GM12878 (cell line): ENCODE measurements around the gene PGAP6. TPM values are rescaled to one million over a fixed set of nuclear protein-coding genes. Genes with fewer than 3 reads are reported as not detected.

Source experiments
- BMI1 ChIP-seq: fragments of 450-650 bp; IDR thresholded peaks from 2 replicates; pipeline ENCODE4 v1.6.1; 2016; ENCODE audit warnings: mild to moderate bottlenecking, moderate library complexity, borderline replicate concordance
- BRCA1 ChIP-seq: IDR thresholded peaks from 2 replicates; pipeline ENCODE4 v1.6.1; 2011; ENCODE audit warnings: low read depth, low read length, improper control_type of control experiment
- CEBPB ChIP-seq, 2 experiments: fragments of 150-350 bp in 1 of 2; IDR thresholded peaks; 2 replicates each; pipeline ENCODE4 v1.6.1; 2012 to 2014; ENCODE audit warnings: low read depth in 2 of 2, low read length in 2 of 2, borderline replicate concordance in 1 of 2, inconsistent platforms in 1 of 2
- CEBPZ ChIP-seq: fragments of 150-350 bp; IDR thresholded peaks from 2 replicates; pipeline ENCODE4 v1.6.1; 2016; ENCODE audit warnings: low read depth, low read length
- CREB1 ChIP-seq: IDR thresholded peaks from 2 replicates; pipeline ENCODE4 v1.6.1; 2012; ENCODE audit warnings: low read depth, mild to moderate bottlenecking, inconsistent platforms
- FOXK2 ChIP-seq: fragments of 450-650 bp; IDR thresholded peaks from 2 replicates; pipeline ENCODE4 v1.6.1; 2017; ENCODE audit warnings: mild to moderate bottlenecking, moderate library complexity
- HDGF ChIP-seq: fragments of 450-650 bp; IDR thresholded peaks from 2 replicates; pipeline ENCODE4 v1.6.1; 2016; ENCODE audit warnings: antibody characterized with exemption
- KAT2A ChIP-seq: conservative IDR thresholded peaks from 2 replicates; pipeline ENCODE4 v1.6.1; 2011; ENCODE audit warnings: low read depth, low read length; ENCODE audit not compliant: control insufficient read depth
- NFXL1 ChIP-seq: fragments of 450-650 bp; IDR thresholded peaks from 2 replicates; pipeline ENCODE4 v1.6.1; 2017; ENCODE audit warnings: antibody characterized with exemption, mild to moderate bottlenecking, borderline replicate concordance
- NFYA ChIP-seq: IDR thresholded peaks from 2 replicates; pipeline ENCODE4 v1.6.1; 2011; ENCODE audit warnings: low read depth, mild to moderate bottlenecking, low read length, improper control_type of control experiment, borderline replicate concordance
- NR2F1 ChIP-seq: fragments of 450-650 bp; conservative IDR thresholded peaks from 2 replicates; pipeline ENCODE4 v1.6.1; 2017; ENCODE audit warnings: mild to moderate bottlenecking
- PAX5 ChIP-seq: IDR thresholded peaks from 2 replicates; pipeline ENCODE4 v1.6.1; 2011; ENCODE audit warnings: low read depth, low read length, borderline replicate concordance
- REST ChIP-seq: IDR thresholded peaks from 2 replicates; pipeline ENCODE4 v1.6.1; 2012; ENCODE audit warnings: mild to moderate bottlenecking, low read depth, low read length
- SMAD5 ChIP-seq: IDR thresholded peaks from 2 replicates; pipeline ENCODE4 v1.6.1; 2016; ENCODE audit warnings: antibody characterized with exemption, low read depth
- SMARCA5 ChIP-seq: fragments of 450-650 bp; IDR thresholded peaks from 2 replicates; pipeline ENCODE4 v1.6.1; 2017; ENCODE audit warnings: mild to moderate bottlenecking
- STAT3 ChIP-seq: IDR thresholded peaks from 2 replicates; pipeline ENCODE4 v1.6.1; 2011; ENCODE audit warnings: low read depth, low read length, improper control_type of control experiment
- TBL1XR1 ChIP-seq: IDR thresholded peaks from 2 replicates; pipeline ENCODE4 v1.6.1; 2012; ENCODE audit warnings: low read depth, low read length, improper control_type of control experiment
- YBX1 ChIP-seq: fragments of 450-650 bp; IDR thresholded peaks from 2 replicates; pipeline ENCODE4 v1.6.1; 2016; ENCODE audit warnings: antibody characterized with exemption
- ZSCAN29 ChIP-seq: fragments of 450-650 bp; IDR thresholded peaks from 2 replicates; pipeline ENCODE4 v1.6.1; 2017; ENCODE audit warnings: mild to moderate bottlenecking, moderate library complexity
- polyA plus RNA-seq, 11 experiments: library from polyadenylated mRNA; depleted of rRNA in 4 of 11; unstranded in 6 of 11; stranded (reverse) in 5 of 11; fragments of >200 nt; fragmentation: Nextera tagmentation in 4 of 11; fragmentation: Illumina TruSeq in 1 of 11; extraction: Ambion mirVana in 4 of 11; extraction: Trizol in 1 of 11; gene quantifications; 1 replicate in 1 of 11; 2 replicates in 10 of 11; pipeline versions ENCODE4 v1.2.1 to v1.2.3, GENCODE V29; 2011 to 2016; ENCODE audit warnings: inconsistent platforms in 2 of 11, missing spikeins in 2 of 11, low read depth in 1 of 11
- total RNA-seq, 4 experiments: library from RNA; depleted of rRNA in 3 of 4; stranded (reverse); fragments of >200 nt in 3 of 4; fragmentation: Illumina TruSeq in 1 of 4; extraction: Trizol in 1 of 4; gene quantifications; 2 replicates each; pipeline versions ENCODE4 v1.2.1 to v1.2.3, GENCODE V29; 2013 to 2021
- TF ChIP-seq, protein P1 (sequence below): fragments of 150-350 bp; IDR thresholded peaks from 2 replicates; pipeline ENCODE4 v1.6.1; 2014; ENCODE audit warnings: mild to moderate bottlenecking, low read depth, low read length
- TF ChIP-seq, protein P2 (sequence below): IDR thresholded peaks from 2 replicates; pipeline ENCODE4 v1.6.1; 2012; ENCODE audit warnings: low read depth, low read length, improper control_type of control experiment

The PGAP6 gene
- total and polyA plus RNA-seq, 10 of the 15 experiments (the other 5 are each of a cell fraction or from before 2014, with no cell fraction given): 0.76 to 48.8 (median 18.4) TPM

- peak; percentile 94 for TF ChIP-seq SMARCA5
- no peak for TF ChIP-seq FOXK2
- TF ChIP-seq, protein P1, sequence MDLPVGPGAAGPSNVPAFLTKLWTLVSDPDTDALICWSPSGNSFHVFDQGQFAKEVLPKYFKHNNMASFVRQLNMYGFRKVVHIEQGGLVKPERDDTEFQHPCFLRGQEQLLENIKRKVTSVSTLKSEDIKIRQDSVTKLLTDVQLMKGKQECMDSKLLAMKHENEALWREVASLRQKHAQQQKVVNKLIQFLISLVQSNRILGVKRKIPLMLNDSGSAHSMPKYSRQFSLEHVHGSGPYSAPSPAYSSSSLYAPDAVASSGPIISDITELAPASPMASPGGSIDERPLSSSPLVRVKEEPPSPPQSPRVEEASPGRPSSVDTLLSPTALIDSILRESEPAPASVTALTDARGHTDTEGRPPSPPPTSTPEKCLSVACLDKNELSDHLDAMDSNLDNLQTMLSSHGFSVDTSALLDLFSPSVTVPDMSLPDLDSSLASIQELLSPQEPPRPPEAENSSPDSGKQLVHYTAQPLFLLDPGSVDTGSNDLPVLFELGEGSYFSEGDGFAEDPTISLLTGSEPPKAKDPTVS: no peak
- TF ChIP-seq, protein P2, sequence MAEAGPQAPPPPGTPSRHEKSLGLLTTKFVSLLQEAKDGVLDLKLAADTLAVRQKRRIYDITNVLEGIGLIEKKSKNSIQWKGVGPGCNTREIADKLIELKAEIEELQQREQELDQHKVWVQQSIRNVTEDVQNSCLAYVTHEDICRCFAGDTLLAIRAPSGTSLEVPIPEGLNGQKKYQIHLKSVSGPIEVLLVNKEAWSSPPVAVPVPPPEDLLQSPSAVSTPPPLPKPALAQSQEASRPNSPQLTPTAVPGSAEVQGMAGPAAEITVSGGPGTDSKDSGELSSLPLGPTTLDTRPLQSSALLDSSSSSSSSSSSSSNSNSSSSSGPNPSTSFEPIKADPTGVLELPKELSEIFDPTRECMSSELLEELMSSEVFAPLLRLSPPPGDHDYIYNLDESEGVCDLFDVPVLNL: no peak
- TF ChIP-seq NR2F1: no peak
- no peak for TF ChIP-seq BRCA1
- no peak for TF ChIP-seq REST
- no peak for TF ChIP-seq CEBPZ
- no peak for TF ChIP-seq NFYA
- no peak for TF ChIP-seq YBX1
- TF ChIP-seq TBL1XR1: no peak
- peak; percentile 41 for TF ChIP-seq CREB1
- TF ChIP-seq NFXL1: no peak
- no peak for TF ChIP-seq BMI1
- TF ChIP-seq PAX5: no peak
- TF ChIP-seq ZSCAN29: no peak
- no peak for TF ChIP-seq STAT3
- no peak for TF ChIP-seq KAT2A
- no peak for TF ChIP-seq SMAD5
- TF ChIP-seq HDGF: 0 out of 2 replicates have a peak, but pooled peaks have one; percentile 53
- no peak for TF ChIP-seq CEBPB (IDR thresholded peaks at IDR 0.05; ENCODE audit: borderline replicate concordance in 1 of 2, low read depth in 2 of 2, low read length in 2 of 2)
Measured at GRCh38 chr16:401468-402348, 19.9 kb upstream of the PGAP6 start, which contains the start of gene DECR2 (continued).
